Stomach (tissue), 9 donors: ENCODE measurements around the gene FBXO11. TPM values are rescaled to one million over a fixed set of nuclear protein-coding genes. Genes with fewer than 3 reads are reported as not detected.

Experiments
- DNase-seq, 2 donors: peaks; one replicate each; pipeline versions ENCODE4 v3.0.0 to v3.0.0-alpha.2; 2013 to 2019
- H3K27ac ChIP-seq, 5 donors: fragments of 200-600 bp in 4 of 5; sonication (generic) in 4 of 5; one replicate each; pipeline ENCODE4 v1.5.1; 2013 to 2019; ENCODE audit warnings: mild to moderate bottlenecking in 1 of 5, moderate library complexity in 1 of 5
- H3K27me3 ChIP-seq, 3 donors: fragments of 200-600 bp; sonication (generic); one replicate each; pipeline ENCODE4 v1.5.1; 2017 to 2019; ENCODE audit warnings: mixed run types in 1 of 3
- H3K36me3 ChIP-seq, 4 donors: fragments of 200-600 bp; sonication (generic); 1 replicate in 3 of 4; 2 replicates in 1 of 4; pipeline ENCODE4 v1.5.1; 2016 to 2019
- H3K4me1 ChIP-seq, 4 donors: fragments of 200-600 bp; sonication (generic); one replicate each; pipeline ENCODE4 v1.5.1; 2016 to 2019
- H3K4me3 ChIP-seq, 4 donors: fragments of 200-600 bp; sonication (generic) in 3 of 4; one replicate each; pipeline ENCODE4 v1.5.1; 2016 to 2019; ENCODE audit warnings: mild to moderate bottlenecking in 1 of 4
- H3K9me3 ChIP-seq, 4 donors: fragments of 200-600 bp; sonication (generic); one replicate each; pipeline ENCODE4 v1.5.1; 2016 to 2019
- CTCF ChIP-seq, 7 experiments: fragments of 450-650 bp in 4 of 7; fragments of 200-600 bp in 3 of 7; sonication (generic) in 3 of 7; IDR thresholded peaks; one replicate each; pipeline ENCODE4 v1.5.1; 2016 to 2019; ENCODE audit warnings: antibody characterized with exemption in 7 of 7, control low read depth in 2 of 7, mild to moderate bottlenecking in 1 of 7
- EP300 ChIP-seq: sonication (generic); formaldehyde crosslinking; IDR thresholded peaks from one replicate; pipeline ENCODE4 v1.6.1; 2017; ENCODE audit warnings: antibody characterized with exemption
- POLR2A ChIP-seq, 4 donors: fragments of 450-650 bp; IDR thresholded peaks; one replicate each; pipeline ENCODE4 v1.6.1; 2016; ENCODE audit warnings: antibody characterized with exemption in 4 of 4, control low read depth in 2 of 4, mild to moderate bottlenecking in 1 of 4, moderate library complexity in 1 of 4
- POLR2AphosphoS5 ChIP-seq, 3 donors: sonication (generic); formaldehyde crosslinking; IDR thresholded peaks; one replicate each; pipeline ENCODE4 v1.6.1; 2016; ENCODE audit warnings: antibody characterized with exemption in 3 of 3
- WGBS, 5 donors: extraction: QIAGEN DNeasy Blood & Tissue Kit in 3 of 5; methylation state at CpG; one replicate each; pipeline versions ENCODE4 v1.1.5 to v1.1.7; 2013 to 2018; 5-methylcytosine and 5-hydroxymethylcytosine counted together
- intact Hi-C: fragments of 100-400 bp; cut with DNase I; formaldehyde crosslinking; loops from one replicate; pipeline ENCODE4 v1.15.1; 2023; ENCODE audit warnings: low total_unique reads
- polyA plus RNA-seq, 3 donors: library from polyadenylated mRNA; stranded (reverse); fragments of 200-250 nt; gene quantifications; one replicate each; pipeline ENCODE4 v1.2.3, GENCODE V29; 2013
- total RNA-seq, 5 donors: library from RNA; depleted of rRNA; stranded (reverse); fragments of >200 nt; gene quantifications; one replicate each; pipeline versions ENCODE4 v1.1.0 to v1.2.3, GENCODE V29; 2014 to 2016
- donor health status: healthy with polysubstance abuse.
- donor health status: Bipolar disorder and iron deficiency.
- donor health status: healthy.

The FBXO11 gene
- total and polyA plus RNA-seq, 8 donors, result 7.6 to 120 (median 30.8) TPM

DNA sequence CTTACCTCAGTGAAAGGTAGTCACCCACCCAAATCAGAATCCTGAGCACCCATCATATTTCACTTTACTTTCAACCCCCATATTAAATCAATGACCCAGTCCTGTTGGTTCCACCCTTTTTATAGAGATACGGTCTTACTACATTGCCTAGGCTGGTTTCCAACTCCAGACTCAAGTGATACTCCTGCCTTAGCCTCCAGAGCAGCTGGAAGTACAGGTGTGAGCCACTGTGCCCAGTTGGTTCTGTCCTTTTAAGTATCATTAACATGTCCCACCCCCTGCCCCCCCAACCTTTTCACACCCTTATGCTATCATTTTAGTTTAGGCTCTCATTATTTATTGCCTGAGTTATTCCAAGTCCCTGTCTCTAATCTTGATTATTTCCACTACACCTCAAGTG lies 94.6 kb downstream of the FBXO11 start:
- Histone ChIP-seq H3K27me3 (no peaks in the 10 kb centered on the region), H3K4me3 (no peak overlapping the region), H3K27ac (no peak overlapping the region), H3K36me3 (peaks cover 18 to 100% (median 99%) of the 10 kb centered on the region in 4 donors), H3K4me1 (peaks cover 0 to 30% (median 13%) of the 10 kb centered on the region in 4 donors), H3K9me3 (no peaks in the 10 kb centered on the region)
- WGBS, 5 donors, result 64 to 91% (median 81%) methylated on average over 1 of the region's 1 CpG
- TF ChIP-seq POLR2A (IDR thresholded peaks at IDR 0.05) (no peak), CTCF (IDR thresholded peaks at IDR 0.05) (no peak), POLR2AphosphoS5 (IDR thresholded peaks at IDR 0.05) (no peak), EP300 (no peak)
- no peak for DNase-seq
- intact Hi-C loops, result no loop called here

GRCh38 chr2:47810850-47811249 lies 95.4 kb downstream of the FBXO11 start:
- Histone ChIP-seq H3K9me3 (no peaks in the 10 kb centered on the region), H3K27ac (no peak overlapping the region), H3K36me3 (peaks cover 18 to 100% (median 99%) of the 10 kb centered on the region in 4 donors), H3K4me3 (no peak overlapping the region), H3K4me1 (peaks cover 0 to 30% (median 13%) of the 10 kb centered on the region in 4 donors), H3K27me3 (no peaks in the 10 kb centered on the region)
- TF ChIP-seq CTCF (IDR thresholded peaks at IDR 0.05) (no peak), EP300 (no peak), POLR2A (IDR thresholded peaks at IDR 0.05) (no peak), POLR2AphosphoS5 (IDR thresholded peaks at IDR 0.05) (no peak)
- intact Hi-C loops, result no loop called here
- DNase-seq, result no peak

GRCh38 chr2:47809903-47810302 lies 96.4 kb downstream of the FBXO11 start:
- no peak overlapping the region for H3K27ac ChIP-seq
- H3K9me3 ChIP-seq, result no peaks in the 10 kb centered on the region
- no peak for TF ChIP-seq POLR2A (IDR thresholded peaks at IDR 0.05)
- TF ChIP-seq POLR2AphosphoS5 (IDR thresholded peaks at IDR 0.05), result no peak
- no peak for TF ChIP-seq EP300
- TF ChIP-seq CTCF (IDR thresholded peaks at IDR 0.05), result no peak
- H3K4me3 ChIP-seq, result no peak overlapping the region
- DNase-seq, result no peak
- peaks cover 15 to 100% (median 99%) of the 10 kb centered on the region in 4 donors for H3K36me3 ChIP-seq
- WGBS, 5 donors, result 79 to 90% (median 87%) methylated on average over 2 of the region's 2 CpGs
- intact Hi-C loops, result no loop called here
- peaks cover 0 to 30% (median 13%) of the 10 kb centered on the region in 4 donors for H3K4me1 ChIP-seq
- no peaks in the 10 kb centered on the region for H3K27me3 ChIP-seq

DNA sequence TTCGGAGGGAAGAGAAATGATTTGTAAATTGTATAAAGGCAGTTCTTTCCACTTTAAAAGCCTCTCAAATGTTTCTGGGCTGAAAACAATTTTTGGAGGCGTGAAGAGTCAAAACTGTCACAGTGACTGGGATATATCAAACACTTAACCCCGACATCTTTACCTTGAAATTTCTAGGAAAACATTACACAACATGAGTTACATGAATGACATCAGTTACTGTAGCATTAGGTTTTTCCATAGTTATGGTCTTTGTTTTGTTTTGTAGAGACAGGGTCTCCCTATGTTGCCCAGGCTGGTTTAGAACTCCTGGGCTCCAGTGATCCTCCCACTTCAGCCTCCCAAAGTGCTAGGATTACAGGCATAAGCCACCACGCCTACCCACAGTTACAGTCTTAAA lies 97.7 kb downstream of the FBXO11 start:
- Histone ChIP-seq H3K27ac (no peak overlapping the region), H3K4me1 (peaks cover 0 to 30% (median 13%) of the 10 kb centered on the region in 4 donors), H3K27me3 (no peaks in the 10 kb centered on the region), H3K4me3 (no peak overlapping the region), H3K36me3 (peaks cover 28 to 100% (median 99%) of the 10 kb centered on the region in 4 donors), H3K9me3 (peaks cover 0 to 5% (median 2%) of the 10 kb centered on the region in 4 donors)
- no peak for DNase-seq
- intact Hi-C loops, result no loop called here
- WGBS, 5 donors, result 64 to 91% (median 77%) methylated on average over 4 of the region's 4 CpGs
- no peak for TF ChIP-seq EP300
- TF ChIP-seq CTCF (IDR thresholded peaks at IDR 0.05), result no peak
